H1 (cell line): Measurements from ENCODE around the gene PROM2. TPM values are rescaled to one million over a fixed set of nuclear protein-coding genes. Genes with fewer than 3 reads are reported as not detected.

Source experiments
- CTCF ChIA-PET: fragments of 300-600 bp; sonication (Branson Sonifier 250); formaldehyde crosslinking; loops from one replicate; lab custom pipeline; 2021; ENCODE audit not compliant: partially characterized antibody; lab: Charles Lee
- POLR2A ChIA-PET: fragments of 300-600 bp; sonication (Branson Sonifier 250); formaldehyde crosslinking; loops from one replicate; lab custom pipeline; 2021; ENCODE audit warnings: inconsistent platforms; ENCODE audit not compliant: partially characterized antibody; lab: Charles Lee
- DNase-seq, 2 experiments: peaks; one replicate each; pipeline versions ENCODE4 v3.0.0 to v3.0.0-alpha.2; 2010 to 2022; ENCODE audit warnings: low spot score in 2 of 2, low read depth in 1 of 2, mixed read lengths in 1 of 2
- FAIRE-seq: peaks from 2 replicates; lab custom pipeline; 2011; peaks lifted over from hg19 to GRCh38; lab: Jason Lieb, UNC
- H2AFZ ChIP-seq: 2 replicates; pipeline ENCODE4 v1.8.1; 2012; ENCODE audit warnings: low read length, inconsistent platforms
- H2AK5ac ChIP-seq: 2 replicates; pipeline ENCODE4 v1.6.1; 2013; ENCODE audit warnings: low read depth, low read length
- H2BK120ac ChIP-seq: replicated peaks from 2 replicates; pipeline ENCODE3; 2013; ENCODE audit warnings: low read depth, low read length, inconsistent platforms
- H2BK12ac ChIP-seq: 2 replicates; pipeline ENCODE4 v1.6.1; 2013; ENCODE audit warnings: low read depth, low read length
- H2BK15ac ChIP-seq: 2 replicates; pipeline ENCODE4 v1.6.1; 2013; ENCODE audit warnings: low read length
- H2BK20ac ChIP-seq: 2 replicates; pipeline ENCODE4 v1.6.1; 2013; ENCODE audit warnings: low read length
- H2BK5ac ChIP-seq: 2 replicates; pipeline ENCODE4 v1.6.1; 2013; ENCODE audit warnings: low read depth, low read length
- H3K14ac ChIP-seq: 2 replicates; pipeline ENCODE4 v1.6.1; 2013; ENCODE audit warnings: inconsistent platforms; ENCODE audit not compliant: insufficient read length
- H3K18ac ChIP-seq: 2 replicates; pipeline ENCODE4 v1.6.1; 2013; ENCODE audit warnings: low read length; ENCODE audit errors: extremely low read depth
- H3K23ac ChIP-seq: 2 replicates; pipeline ENCODE4 v1.6.1; 2013; ENCODE audit warnings: inconsistent platforms; ENCODE audit not compliant: insufficient read length
- H3K23me2 ChIP-seq: 2 replicates; pipeline ENCODE4 v1.6.1; 2013; ENCODE audit warnings: low read depth, low read length
- H3K27ac ChIP-seq: 2 replicates; pipeline ENCODE4 v1.6.1; 2011; ENCODE audit warnings: low read depth, low read length, inconsistent platforms
- H3K27me3 ChIP-seq, 4 experiments: replicated peaks in 1 of 4; 1 replicate in 1 of 4; 2 replicates in 3 of 4; pipeline versions ENCODE4 v1.6.1 to v1.8.1; 2011 to 2013; ENCODE audit warnings: low read length in 3 of 4, mild to moderate bottlenecking in 3 of 4, inconsistent platforms in 2 of 4, mixed read lengths in 2 of 4, moderate library complexity in 1 of 4; ENCODE audit not compliant: control insufficient read depth in 3 of 4, insufficient read depth in 3 of 4; ENCODE audit errors: extremely low read depth in 1 of 4
- H3K36me3 ChIP-seq, 4 experiments: 2 replicates each; pipeline versions ENCODE4 v1.6.1 to v1.8.1; 2011 to 2013; ENCODE audit warnings: mild to moderate bottlenecking in 4 of 4, low read length in 3 of 4, moderate library complexity in 2 of 4, control low read depth in 1 of 4, inconsistent platforms in 1 of 4; ENCODE audit not compliant: insufficient read depth in 4 of 4, control insufficient read depth in 2 of 4
- H3K4ac ChIP-seq: replicated peaks from 2 replicates; pipeline ENCODE3; 2013; ENCODE audit warnings: low read length, low read depth, mixed read lengths, inconsistent platforms; ENCODE audit not compliant: insufficient read length
- H3K4me1 ChIP-seq, 4 experiments: replicated peaks in 1 of 4; 1 replicate in 1 of 4; 2 replicates in 3 of 4; pipeline versions ENCODE4 v1.6.1 to v1.8.1; 2011 to 2013; ENCODE audit warnings: low read length in 3 of 4, inconsistent platforms in 2 of 4, mixed read lengths in 1 of 4; ENCODE audit not compliant: insufficient read depth in 4 of 4, control insufficient read depth in 3 of 4
- H3K4me2 ChIP-seq, 2 experiments: 2 replicates each; pipeline versions ENCODE4 v1.6.1 to v1.8.1; 2011 to 2013; ENCODE audit warnings: low read depth in 2 of 2, low read length in 2 of 2, control low read depth in 1 of 2, inconsistent platforms in 1 of 2, mild to moderate bottlenecking in 1 of 2; ENCODE audit not compliant: insufficient read depth in 1 of 2
- H3K4me3 ChIP-seq, 4 experiments: fragments of 200-600, 300-600 bp in 1 of 4; sonication (generic), shearing (Covaris generic), sonication (Bioruptor Twin) in 1 of 4; 2 replicates each; pipeline versions ENCODE4 v1.5.1 to v1.8.1; 2011 to 2016; ENCODE audit warnings: low read length in 4 of 4, low read depth in 3 of 4, control low read depth in 2 of 4, inconsistent platforms in 2 of 4, mild to moderate bottlenecking in 2 of 4, mixed read lengths in 1 of 4, moderate library complexity in 1 of 4; ENCODE audit not compliant: insufficient read depth in 2 of 4; ENCODE audit errors: extremely low read depth in 1 of 4
- H3K56ac ChIP-seq: replicated peaks from 2 replicates; pipeline ENCODE3; 2013; ENCODE audit warnings: low read depth, mild to moderate bottlenecking, mixed read lengths, low read length, inconsistent platforms; ENCODE audit not compliant: insufficient read length
- H3K79me1 ChIP-seq: 2 replicates; pipeline ENCODE4 v1.6.1; 2013; ENCODE audit warnings: low read depth, low read length, control low read depth
- H3K79me2 ChIP-seq, 2 experiments: 2 replicates each; pipeline versions ENCODE4 v1.6.1 to v1.8.1; 2012 to 2013; ENCODE audit warnings: low read length in 2 of 2, mild to moderate bottlenecking in 2 of 2, inconsistent platforms in 1 of 2; ENCODE audit not compliant: insufficient read depth in 2 of 2, control insufficient read depth in 1 of 2
- H3K9ac ChIP-seq, 4 experiments: replicated peaks in 1 of 4; 1 replicate in 1 of 4; 2 replicates in 3 of 4; pipeline versions ENCODE4 v1.6.1 to v1.8.1; 2011 to 2013; ENCODE audit warnings: low read depth in 3 of 4, low read length in 3 of 4, control low read depth in 2 of 4, mild to moderate bottlenecking in 2 of 4, moderate library complexity in 2 of 4, inconsistent platforms in 1 of 4; ENCODE audit errors: extremely low read depth in 1 of 4
- H3K9me3 ChIP-seq, 2 experiments: 2 replicates each; pipeline versions ENCODE4 v1.6.1 to v1.8.1; 2012 to 2013; ENCODE audit warnings: mild to moderate bottlenecking in 2 of 2, moderate library complexity in 2 of 2, control low read depth in 1 of 2, inconsistent platforms in 1 of 2, low read depth in 1 of 2, low read length in 1 of 2, mixed read lengths in 1 of 2; ENCODE audit not compliant: insufficient read depth in 2 of 2
- H4K20me1 ChIP-seq, 2 experiments: replicated peaks in 1 of 2; 2 replicates each; pipeline versions ENCODE3 to v1.8.1; 2011 to 2013; ENCODE audit warnings: inconsistent platforms in 2 of 2, low read length in 2 of 2, mild to moderate bottlenecking in 1 of 2; ENCODE audit not compliant: insufficient read depth in 2 of 2, control insufficient read depth in 1 of 2
- H4K5ac ChIP-seq: 2 replicates; pipeline ENCODE4 v1.6.1; 2013; ENCODE audit warnings: low read length, low read depth, mixed read lengths, inconsistent platforms; ENCODE audit not compliant: insufficient read length
- H4K8ac ChIP-seq: 2 replicates; pipeline ENCODE4 v1.8.0; 2013; ENCODE audit warnings: mild to moderate bottlenecking, moderate library complexity, low read length, inconsistent platforms; ENCODE audit not compliant: insufficient read depth; ENCODE audit errors: extremely low read depth
- H4K91ac ChIP-seq: replicated peaks from 2 replicates; pipeline ENCODE3; 2013; ENCODE audit warnings: low read length, mixed read lengths, inconsistent platforms; ENCODE audit not compliant: insufficient read length
- ATF3 ChIP-seq: IDR thresholded peaks from 2 replicates; pipeline ENCODE4 v1.6.1; 2011; ENCODE audit warnings: low read depth, mild to moderate bottlenecking, low read length; ENCODE audit not compliant: insufficient read depth
- CBX5 ChIP-seq: fragments of 300-800, 300-1000 bp; sonication (generic); IDR thresholded peaks from 2 replicates; pipeline ENCODE4 v1.7.1; 2016; ENCODE audit warnings: antibody characterized with exemption, low read length, low read depth
- CEBPB ChIP-seq: IDR thresholded peaks from 2 replicates; pipeline ENCODE4 v1.6.1; 2012; ENCODE audit warnings: low read depth, low read length
- E2F6 ChIP-seq: IDR thresholded peaks from 2 replicates; pipeline ENCODE4 v1.6.1; 2012; ENCODE audit warnings: inconsistent platforms
- EGR1 ChIP-seq: IDR thresholded peaks from 2 replicates; pipeline ENCODE4 v1.6.1; 2011; ENCODE audit warnings: low read depth, low read length, borderline replicate concordance
- HDAC6 ChIP-seq: IDR thresholded peaks from one replicate; pipeline ENCODE4 v1.7.1; 2012; ENCODE audit warnings: low read depth, mild to moderate bottlenecking, inconsistent platforms, low read length, moderate library complexity
- JUN ChIP-seq: IDR thresholded peaks from 2 replicates; pipeline ENCODE4 v1.6.1; 2011; ENCODE audit warnings: low read depth, mild to moderate bottlenecking, improper control_type of control experiment, low read length
- MAFK ChIP-seq: IDR thresholded peaks from 2 replicates; pipeline ENCODE4 v1.6.1; 2012; ENCODE audit warnings: low read depth, mild to moderate bottlenecking, improper control_type of control experiment, low read length
- NANOG ChIP-seq: IDR thresholded peaks from 2 replicates; pipeline ENCODE4 v1.6.1; 2011; ENCODE audit warnings: low read length, low read depth, mild to moderate bottlenecking, inconsistent platforms; ENCODE audit not compliant: insufficient read depth, poor library complexity, severe bottlenecking
- RAD21 ChIP-seq, 2 experiments: IDR thresholded peaks in 1 of 2; conservative IDR thresholded peaks in 1 of 2; 2 replicates each; pipeline ENCODE4 v1.6.1; 2011; ENCODE audit warnings: low read depth in 2 of 2, low read length in 2 of 2, improper control_type of control experiment in 1 of 2, inconsistent platforms in 1 of 2, mild to moderate bottlenecking in 1 of 2, moderate library complexity in 1 of 2
- RBBP5 ChIP-seq: IDR thresholded peaks from 2 replicates; pipeline ENCODE4 v1.7.1; 2012; ENCODE audit warnings: low read depth, mild to moderate bottlenecking, inconsistent platforms, low read length, moderate library complexity, borderline replicate concordance
- TCF12 ChIP-seq: IDR thresholded peaks from 2 replicates; pipeline ENCODE4 v1.6.1; 2011; ENCODE audit warnings: low read depth, mild to moderate bottlenecking, low read length
- YY1 ChIP-seq: IDR thresholded peaks from 2 replicates; pipeline ENCODE4 v1.6.1; 2011; ENCODE audit warnings: low read depth, mild to moderate bottlenecking, low read length
- WGBS, 2 experiments: shearing (Covaris generic) in 1 of 2; methylation state at CpG; one replicate each; pipeline versions ENCODE4 v1.1.6 to v1.1.7; 2013 to 2015; ENCODE audit warnings: low lambda C conversion rate in 2 of 2, mixed read lengths in 2 of 2, inconsistent platforms in 1 of 2, low coverage in 1 of 2, missing lambda C conversion rate in 1 of 2; ENCODE audit not compliant: insufficient replicate concordance in 2 of 2, insufficient coverage in 1 of 2, insufficient read length in 1 of 2; ENCODE audit errors: extremely low coverage in 1 of 2, missing lambda C conversion rate in 1 of 2; 5-methylcytosine and 5-hydroxymethylcytosine counted together
- polyA plus RNA-seq, 7 experiments: library from polyadenylated mRNA; depleted of rRNA in 3 of 7; stranded (reverse) in 5 of 7; unstranded in 2 of 7; fragments of >200 nt in 5 of 7; fragments of 200-250 nt in 2 of 7; gene quantifications; 1 replicate in 5 of 7; 2 replicates in 1 of 7; 4 replicates in 1 of 7; pipeline versions ENCODE4 v1.2.1 to v1.2.3, GENCODE V29; 2011 to 2013; ENCODE audit warnings: missing spikeins in 2 of 7, mixed read lengths in 2 of 7
- total RNA-seq: library from RNA; stranded (reverse); fragmentation: NEBNext Ultra II Directional; extraction: Animal tissue kit (Norgen Biotek cat#: 25700); gene quantifications from 2 replicates; pipeline ENCODE4 v1.2.1, GENCODE V29; 2021

The PROM2 gene
- total and polyA plus RNA-seq, 2 of the 8 experiments (the other 6 are each of a cell fraction or from before 2014, with no cell fraction given), result 1.6 to 3.8 TPM

- H3K56ac ChIP-seq, result no peak overlapping the region
- H2BK12ac ChIP-seq, result no peak overlapping the region
- no peak overlapping the region for H2BK15ac ChIP-seq
- no peak overlapping the region for H3K23ac ChIP-seq
- H3K23me2 ChIP-seq, result no peaks in the 10 kb centered on the region
- no peaks in the 10 kb centered on the region for H3K79me1 ChIP-seq
- no peak overlapping the region for H2BK5ac ChIP-seq
- no peak overlapping the region for H4K91ac ChIP-seq
- no peak overlapping the region for H3K14ac ChIP-seq
- no peak overlapping the region for H4K5ac ChIP-seq
- no peaks in the 10 kb centered on the region for H3K36me3 ChIP-seq
- H4K20me1 ChIP-seq, result no peaks in the 10 kb centered on the region
- H3K18ac ChIP-seq, result no peak overlapping the region
- no peak for DNase-seq
- H2BK120ac ChIP-seq, result no peak overlapping the region
- no peaks in the 10 kb centered on the region for H3K4me1 ChIP-seq
- FAIRE-seq, result no peak
- H3K27me3 ChIP-seq, result no peaks in the 10 kb centered on the region
- H3K79me2 ChIP-seq, result no peaks in the 10 kb centered on the region
- H4K8ac ChIP-seq, result no peak overlapping the region
- POLR2A ChIA-PET, result no interaction called here
- H3K4me3 ChIP-seq, result no peak overlapping the region
- no peak overlapping the region for H3K4me2 ChIP-seq
- no peak overlapping the region for H2AFZ ChIP-seq
- no peak overlapping the region for H2AK5ac ChIP-seq
- H3K27ac ChIP-seq, result no peak overlapping the region
- WGBS, 2 experiments, result 93% methylated on average over 5 of the region's 5 CpGs; no CpG with 5 or more reads in 1 of the 2 experiments
- H2BK20ac ChIP-seq, result no peak overlapping the region
- no peak overlapping the region for H3K9ac ChIP-seq
- CTCF ChIA-PET, result no interaction called here
- peaks cover 57 to 75% of the 10 kb centered on the region in 2 experiments for H3K9me3 ChIP-seq
- H3K4ac ChIP-seq, result no peak overlapping the region
- TF ChIP-seq CEBPB, result no peak
- no peak for TF ChIP-seq TCF12
- no peak for TF ChIP-seq ATF3
- TF ChIP-seq MAFK, result no peak
- no peak for TF ChIP-seq EGR1
- TF ChIP-seq RBBP5, result no peak
- TF ChIP-seq JUN, result no peak
- TF ChIP-seq YY1, result no peak
- TF ChIP-seq HDAC6, result no peak
- TF ChIP-seq CBX5, result no peak
- TF ChIP-seq NANOG, result no peak
- TF ChIP-seq RAD21 (IDR thresholded peaks at IDR 0.05 in 1 of 2, conservative IDR thresholded peaks at IDR 0.05 in 1 of 2; ENCODE audit: low read depth in 2 of 2, low read length in 2 of 2), result no peak
- TF ChIP-seq E2F6, result no peak
Measured at GRCh38 chr2:95234286-95234785, 39.9 kb upstream of the PROM2 start.
